Measurements from ENCODE around the gene UBE2L5. TPM values are rescaled to one million over a fixed set of nuclear protein-coding genes. Genes with fewer than 3 reads are reported as not detected.

The UBE2L5 gene
- total and polyA plus RNA-seq, 2 of the 13 experiments (the other 11 are each of a cell fraction or from before 2014, with no cell fraction given) = 0.13 TPM; not detected in 1

DNA sequence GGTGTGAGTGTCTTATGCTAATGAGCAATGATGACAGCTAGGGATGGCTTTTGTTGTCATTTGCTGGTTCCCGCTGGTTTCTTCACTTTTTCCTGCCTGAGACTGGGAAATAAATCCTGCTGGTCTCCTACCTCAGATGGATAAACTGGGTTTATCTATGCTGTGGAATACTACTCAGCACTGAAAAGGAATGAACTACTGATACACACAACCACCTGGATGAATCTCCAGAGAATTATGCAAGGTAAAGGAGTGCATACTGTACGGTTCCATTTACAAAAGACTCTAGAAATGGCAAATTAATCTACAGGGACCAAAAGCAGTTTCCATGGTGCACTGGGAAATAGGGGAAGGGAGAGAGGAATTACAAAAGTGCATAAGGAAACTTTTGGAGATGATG lies 41.2 kb upstream of the UBE2L5 start:
- Histone ChIP-seq H4K20me1 (ENCODE audit: insufficient read depth, low read length) (no peaks in the 10 kb centered on the region), H3K4me2 (ENCODE audit: low read depth, low read length) (no peak overlapping the region), H3K36me3 (replicated peaks in 1 of 2; ENCODE audit: control insufficient read depth in 1 of 2, insufficient read depth in 2 of 2, low read length in 2 of 2) (no peaks in the 10 kb centered on the region), H3K9ac (ENCODE audit: insufficient read depth, low read depth, low read length) (no peak overlapping the region), H2AFZ (ENCODE audit: low read length) (no peak overlapping the region), H3K4me1 (ENCODE audit: insufficient read depth, low read length) (peaks cover 8% of the 10 kb centered on the region), H3K4me3 (replicated peaks in 1 of 3; ENCODE audit: insufficient read depth in 1 of 3, low read depth in 2 of 3, low read length in 3 of 3) (no peak overlapping the region), H3K9me3 (ENCODE audit: low read length) (no peaks in the 10 kb centered on the region), H3K27me3 (ENCODE audit: control insufficient read depth in 1 of 2, insufficient read depth in 2 of 2, low read length in 2 of 2) (peaks cover 0 to 4% of the 10 kb centered on the region in 2 experiments; a peak in 2 of 5 replicates), H3K27ac (ENCODE audit: extremely low read length, insufficient read depth, low read length) (no peak overlapping the region), H3K79me2 (ENCODE audit: insufficient read depth, low read length) (no peaks in the 10 kb centered on the region)
- intact Hi-C loops (cut with micrococcal nuclease; ENCODE audit: unreplicated experiment) (no loop called here), in situ Hi-C loops (cut with HindIII; ENCODE audit: extremely low pct_ligation_motif_present, low pct_unique_long_range_greater_than_20kb) (no loop called here)
- ATAC-seq (no peak), FAIRE-seq (no peak), DNase-seq (ENCODE audit: low spot score) (no peak)
- ChIA-PET CTCF (ENCODE audit: low intra/inter-chr PET ratio, low total read pairs) (no interaction called here), POLR2A (no interaction called here)
- 28% methylated on average over 2 of the region's 2 CpGs for WGBS (ENCODE audit: low lambda C conversion rate)
- TF ChIP-seq TMF1 (CRISPR knock-in tag; IDR thresholded peaks at IDR 0.05; ENCODE audit: low read depth) (no peak), ETV5 (CRISPR knock-in tag; IDR thresholded peaks at IDR 0.05; ENCODE audit: borderline replicate concordance) (no peak), TEAD3 (CRISPR knock-in tag; optimal IDR thresholded peaks at IDR 0.05; ENCODE audit: borderline replicate concordance) (no peak), SSRP1 (CRISPR knock-in tag; IDR thresholded peaks at IDR 0.05) (no peak), ZNF747 (CRISPR knock-in tag; IDR thresholded peaks at IDR 0.05; ENCODE audit: borderline replicate concordance) (no peak), ZNF839 (CRISPR knock-in tag; IDR thresholded peaks at IDR 0.05; ENCODE audit: borderline replicate concordance) (no peak), NPAS2 (CRISPR knock-in tag; IDR thresholded peaks at IDR 0.05; ENCODE audit: borderline replicate concordance) (no peak), HOXA5 (CRISPR knock-in tag; IDR thresholded peaks at IDR 0.05) (no peak), ZNF703 (CRISPR knock-in tag; IDR thresholded peaks at IDR 0.05; ENCODE audit: borderline replicate concordance) (no peak), SALL1 (CRISPR knock-in tag; IDR thresholded peaks at IDR 0.05) (no peak), MAZ (IDR thresholded peaks at IDR 0.05; ENCODE audit: borderline replicate concordance, low read depth, low read length) (no peak), MAZ (CRISPR knock-in tag; IDR thresholded peaks at IDR 0.05; ENCODE audit: low read depth) (no peak), TBX2 (CRISPR knock-in tag; IDR thresholded peaks at IDR 0.05; ENCODE audit: borderline replicate concordance) (no peak), HNF4A (CRISPR knock-in tag; IDR thresholded peaks at IDR 0.05) (no peak)
- TF ChIP-seq, protein P1, sequence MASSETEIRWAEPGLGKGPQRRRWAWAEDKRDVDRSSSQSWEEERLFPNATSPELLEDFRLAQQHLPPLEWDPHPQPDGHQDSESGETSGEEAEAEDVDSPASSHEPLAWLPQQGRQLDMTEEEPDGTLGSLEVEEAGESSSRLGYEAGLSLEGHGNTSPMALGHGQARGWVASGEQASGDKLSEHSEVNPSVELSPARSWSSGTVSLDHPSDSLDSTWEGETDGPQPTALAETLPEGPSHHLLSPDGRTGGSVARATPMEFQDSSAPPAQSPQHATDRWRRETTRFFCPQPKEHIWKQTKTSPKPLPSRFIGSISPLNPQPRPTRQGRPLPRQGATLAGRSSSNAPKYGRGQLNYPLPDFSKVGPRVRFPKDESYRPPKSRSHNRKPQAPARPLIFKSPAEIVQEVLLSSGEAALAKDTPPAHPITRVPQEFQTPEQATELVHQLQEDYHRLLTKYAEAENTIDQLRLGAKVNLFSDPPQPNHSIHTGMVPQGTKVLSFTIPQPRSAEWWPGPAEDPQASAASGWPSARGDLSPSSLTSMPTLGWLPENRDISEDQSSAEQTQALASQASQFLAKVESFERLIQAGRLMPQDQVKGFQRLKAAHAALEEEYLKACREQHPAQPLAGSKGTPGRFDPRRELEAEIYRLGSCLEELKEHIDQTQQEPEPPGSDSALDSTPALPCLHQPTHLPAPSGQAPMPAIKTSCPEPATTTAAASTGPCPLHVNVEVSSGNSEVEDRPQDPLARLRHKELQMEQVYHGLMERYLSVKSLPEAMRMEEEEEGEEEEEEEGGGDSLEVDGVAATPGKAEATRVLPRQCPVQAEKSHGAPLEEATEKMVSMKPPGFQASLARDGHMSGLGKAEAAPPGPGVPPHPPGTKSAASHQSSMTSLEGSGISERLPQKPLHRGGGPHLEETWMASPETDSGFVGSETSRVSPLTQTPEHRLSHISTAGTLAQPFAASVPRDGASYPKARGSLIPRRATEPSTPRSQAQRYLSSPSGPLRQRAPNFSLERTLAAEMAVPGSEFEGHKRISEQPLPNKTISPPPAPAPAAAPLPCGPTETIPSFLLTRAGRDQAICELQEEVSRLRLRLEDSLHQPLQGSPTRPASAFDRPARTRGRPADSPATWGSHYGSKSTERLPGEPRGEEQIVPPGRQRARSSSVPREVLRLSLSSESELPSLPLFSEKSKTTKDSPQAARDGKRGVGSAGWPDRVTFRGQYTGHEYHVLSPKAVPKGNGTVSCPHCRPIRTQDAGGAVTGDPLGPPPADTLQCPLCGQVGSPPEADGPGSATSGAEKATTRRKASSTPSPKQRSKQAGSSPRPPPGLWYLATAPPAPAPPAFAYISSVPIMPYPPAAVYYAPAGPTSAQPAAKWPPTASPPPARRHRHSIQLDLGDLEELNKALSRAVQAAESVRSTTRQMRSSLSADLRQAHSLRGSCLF (CRISPR knock-in tag; IDR thresholded peaks at IDR 0.05; ENCODE audit: borderline replicate concordance) = no peak
- TF ChIP-seq, protein P2, sequence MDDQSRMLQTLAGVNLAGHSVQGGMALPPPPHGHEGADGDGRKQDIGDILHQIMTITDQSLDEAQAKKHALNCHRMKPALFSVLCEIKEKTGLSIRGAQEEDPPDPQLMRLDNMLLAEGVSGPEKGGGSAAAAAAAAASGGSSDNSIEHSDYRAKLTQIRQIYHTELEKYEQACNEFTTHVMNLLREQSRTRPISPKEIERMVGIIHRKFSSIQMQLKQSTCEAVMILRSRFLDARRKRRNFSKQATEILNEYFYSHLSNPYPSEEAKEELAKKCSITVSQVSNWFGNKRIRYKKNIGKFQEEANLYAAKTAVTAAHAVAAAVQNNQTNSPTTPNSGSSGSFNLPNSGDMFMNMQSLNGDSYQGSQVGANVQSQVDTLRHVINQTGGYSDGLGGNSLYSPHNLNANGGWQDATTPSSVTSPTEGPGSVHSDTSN (CRISPR knock-in tag; IDR thresholded peaks at IDR 0.05; ENCODE audit: borderline replicate concordance) = no peak
- BruUV-seq (replicated peaks) = no TSS peak

Measured in HepG2 (cell line).